SH-SY5Y (cell line): ENCODE results near the gene ALLC.

Experiments
- GATA2 ChIP-seq: IDR thresholded peaks from 2 replicates; pipeline ENCODE4 v1.6.1; 2011; ENCODE audit warnings: mild to moderate bottlenecking, low read depth, low read length
- GATA3 ChIP-seq: IDR thresholded peaks from 2 replicates; pipeline ENCODE4 v1.6.1; 2011; ENCODE audit warnings: low read depth, mild to moderate bottlenecking, low read length, moderate library complexity

GRCh38 chr2:3675687-3676086 lies 17.7 kb downstream of the ALLC start:
- no peak for TF ChIP-seq GATA2
- no peak for TF ChIP-seq GATA3
